Neural cell (in vitro differentiated cells): Measurements from ENCODE around the gene NR1H2.
"Not testable (repeated sequence)": the region's sequence is repeated elsewhere in the genome, so short reads cannot be mapped to it uniquely, and the experiment has no call there.

Experiments
- POLR2AphosphoS5 ChIP-seq: IDR thresholded peaks from 2 replicates; pipeline ENCODE4 v1.6.1; 2012
- TF ChIP-seq, protein P1 (sequence below): fragments of 450-650 bp; IDR thresholded peaks from 2 replicates; pipeline ENCODE4 v1.5.1; 2014; ENCODE audit warnings: antibody characterized with exemption, mild to moderate bottlenecking, moderate library complexity; ENCODE audit not compliant: poor library complexity, severe bottlenecking

DNA sequence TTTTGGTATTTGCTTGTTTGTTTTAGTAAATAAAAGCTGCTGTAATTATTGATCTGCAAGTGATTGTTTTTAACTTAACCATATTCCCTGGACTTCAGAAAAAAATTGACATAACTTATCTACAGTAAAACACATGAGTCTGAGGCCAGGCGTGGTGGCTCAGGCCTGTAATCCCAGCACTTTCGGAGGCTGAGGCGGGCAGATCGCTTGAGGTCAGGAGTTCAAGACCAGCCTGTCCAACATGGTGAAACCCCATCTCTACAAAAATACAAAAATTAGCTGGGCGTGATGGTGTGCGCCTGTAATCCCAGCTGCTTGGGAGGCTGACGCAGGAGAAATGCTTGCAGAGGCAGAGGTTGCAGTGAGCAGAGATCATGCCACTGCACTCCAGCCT is 22.8 kb upstream of the NR1H2 start:
- TF ChIP-seq, protein P1, sequence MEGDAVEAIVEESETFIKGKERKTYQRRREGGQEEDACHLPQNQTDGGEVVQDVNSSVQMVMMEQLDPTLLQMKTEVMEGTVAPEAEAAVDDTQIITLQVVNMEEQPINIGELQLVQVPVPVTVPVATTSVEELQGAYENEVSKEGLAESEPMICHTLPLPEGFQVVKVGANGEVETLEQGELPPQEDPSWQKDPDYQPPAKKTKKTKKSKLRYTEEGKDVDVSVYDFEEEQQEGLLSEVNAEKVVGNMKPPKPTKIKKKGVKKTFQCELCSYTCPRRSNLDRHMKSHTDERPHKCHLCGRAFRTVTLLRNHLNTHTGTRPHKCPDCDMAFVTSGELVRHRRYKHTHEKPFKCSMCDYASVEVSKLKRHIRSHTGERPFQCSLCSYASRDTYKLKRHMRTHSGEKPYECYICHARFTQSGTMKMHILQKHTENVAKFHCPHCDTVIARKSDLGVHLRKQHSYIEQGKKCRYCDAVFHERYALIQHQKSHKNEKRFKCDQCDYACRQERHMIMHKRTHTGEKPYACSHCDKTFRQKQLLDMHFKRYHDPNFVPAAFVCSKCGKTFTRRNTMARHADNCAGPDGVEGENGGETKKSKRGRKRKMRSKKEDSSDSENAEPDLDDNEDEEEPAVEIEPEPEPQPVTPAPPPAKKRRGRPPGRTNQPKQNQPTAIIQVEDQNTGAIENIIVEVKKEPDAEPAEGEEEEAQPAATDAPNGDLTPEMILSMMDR: not testable (repeated sequence)
- TF ChIP-seq POLR2AphosphoS5: not testable (repeated sequence)
